LNCAP (cell line): Measurements from ENCODE around the gene TMEM132C.

Source experiments
- CTCF ChIP-seq: fragments of 450-650 bp; IDR thresholded peaks from 2 replicates; pipeline ENCODE4 v1.5.1; 2017; ENCODE audit warnings: mild to moderate bottlenecking

TMEM132C gene

GRCh38 chr12:128288896-128289295 is 21.9 kb downstream of the TMEM132C start:
- no peak for TF ChIP-seq CTCF

GRCh38 chr12:128290938-128291337 is 24.0 kb downstream of the TMEM132C start:
- TF ChIP-seq CTCF: no peak

GRCh38 chr12:128298091-128298748 is 31.2 kb downstream of the TMEM132C start:
- TF ChIP-seq CTCF: no peak

- no peak for TF ChIP-seq CTCF
Measured at GRCh38 chr12:128305336-128305892, 38.4 kb downstream of the TMEM132C start.

- no peak for TF ChIP-seq CTCF
Measured at GRCh38 chr12:128307791-128308190, 40.8 kb downstream of the TMEM132C start.

GRCh38 chr12:128312661-128313060 is 45.7 kb downstream of the TMEM132C start:
- no peak for TF ChIP-seq CTCF

- TF ChIP-seq CTCF: no peak
Measured at GRCh38 chr12:128313931-128314330, 47.0 kb downstream of the TMEM132C start.
